Mucosa of stomach (tissue), 1 donor: ENCODE results near the gene TEX13D.
"Not testable (repeated sequence)": the region's sequence is repeated elsewhere in the genome, so short reads cannot be mapped to it uniquely, and the experiment has no call there.

Experiments
- H3K27me3 ChIP-seq: one replicate; pipeline ENCODE4 v1.7.0; 2013; ENCODE audit warnings: mild to moderate bottlenecking, low read length; ENCODE audit not compliant: control insufficient read depth, insufficient read depth
- H3K36me3 ChIP-seq: one replicate; pipeline ENCODE4 v1.7.0; 2013; ENCODE audit warnings: low read length; ENCODE audit not compliant: control insufficient read depth, insufficient read depth
- H3K4me1 ChIP-seq: one replicate; pipeline ENCODE4 v1.7.0; 2013; ENCODE audit warnings: mild to moderate bottlenecking, low read length; ENCODE audit not compliant: control insufficient read depth, insufficient read depth
- H3K4me3 ChIP-seq: one replicate; pipeline ENCODE4 v1.7.0; 2013; ENCODE audit warnings: low read length
- H3K9ac ChIP-seq: one replicate; pipeline ENCODE4 v1.7.0; 2013; ENCODE audit warnings: mild to moderate bottlenecking, low read length, moderate library complexity
- H3K9me3 ChIP-seq: one replicate; pipeline ENCODE4 v1.7.0; 2013; ENCODE audit warnings: mild to moderate bottlenecking, low read length, moderate library complexity; ENCODE audit not compliant: control insufficient read depth
- donor health status: Pancreatic carcinoma.

TEX13D gene

GRCh38 chrX:124332481-124333424 is at the start of gene TEX13D:
Gene TEX13D (plus strand): TSS chrX:124332660. CDS start chrX:124332918, 258 bp downstream.
- H3K9ac ChIP-seq: no peak within 1 kb of the TSS
- H3K27me3 ChIP-seq: no peaks in the 10 kb centered on the region
- H3K36me3 ChIP-seq: no peaks in the 10 kb centered on the region
- no peaks in the 10 kb centered on the region for H3K9me3 ChIP-seq
- H3K4me3 ChIP-seq: no peak within 1 kb of the TSS
- no peaks in the 10 kb centered on the region for H3K4me1 ChIP-seq

- H3K27me3 ChIP-seq: no peaks in the 10 kb centered on the region
- H3K9ac ChIP-seq: no peak overlapping the region
- H3K4me1 ChIP-seq: no peaks in the 10 kb centered on the region
- no peaks in the 10 kb centered on the region for H3K36me3 ChIP-seq
- H3K9me3 ChIP-seq: no peaks in the 10 kb centered on the region
- H3K4me3 ChIP-seq: no peak overlapping the region
These were observed 43.0 kb upstream of the TEX13D start for GRCh38 chrX:124289443-124289842.

GRCh38 chrX:124293810-124294209 is 38.6 kb upstream of the TEX13D start:
- Histone ChIP-seq H3K4me1 (no peaks in the 10 kb centered on the region), H3K36me3 (no peaks in the 10 kb centered on the region), H3K27me3 (no peaks in the 10 kb centered on the region), H3K9ac (no peak overlapping the region), H3K4me3 (no peak overlapping the region), H3K9me3 (no peaks in the 10 kb centered on the region)

- not testable (repeated sequence) for H3K4me3 ChIP-seq, H3K4me1 ChIP-seq, H3K36me3 ChIP-seq, H3K27me3 ChIP-seq, H3K9ac ChIP-seq, H3K9me3 ChIP-seq
These were observed 33.1 kb upstream of the TEX13D start for GRCh38 chrX:124299323-124299722.

GRCh38 chrX:124300405-124300804 is 32.1 kb upstream of the TEX13D start:
- no peak overlapping the region for H3K9ac ChIP-seq
- H3K4me3 ChIP-seq: no peak overlapping the region
- no peaks in the 10 kb centered on the region for H3K36me3 ChIP-seq
- no peaks in the 10 kb centered on the region for H3K27me3 ChIP-seq
- H3K4me1 ChIP-seq: no peaks in the 10 kb centered on the region
- H3K9me3 ChIP-seq: no peaks in the 10 kb centered on the region

GRCh38 chrX:124307253-124307907 is 25.1 kb upstream of the TEX13D start:
- Histone ChIP-seq H3K9ac (no peak overlapping the region), H3K27me3 (no peaks in the 10 kb centered on the region), H3K4me1 (peaks cover 6% of the 10 kb centered on the region), H3K9me3 (no peaks in the 10 kb centered on the region), H3K4me3 (no peak overlapping the region), H3K36me3 (no peaks in the 10 kb centered on the region)

- H3K9me3 ChIP-seq: no peaks in the 10 kb centered on the region
- no peak overlapping the region for H3K4me3 ChIP-seq
- H3K27me3 ChIP-seq: no peaks in the 10 kb centered on the region
- H3K4me1 ChIP-seq: no peaks in the 10 kb centered on the region
- no peaks in the 10 kb centered on the region for H3K36me3 ChIP-seq
- no peak overlapping the region for H3K9ac ChIP-seq
These were observed 6.7 kb upstream of the TEX13D start for GRCh38 chrX:124325732-124326131.

- H3K27me3 ChIP-seq: no peaks in the 10 kb centered on the region
These were observed 3.7 kb upstream of the TEX13D start for GRCh38 chrX:124328765-124329164.

GRCh38 chrX:124333862-124334261 is 1.4 kb downstream of the TEX13D start:
- Histone ChIP-seq H3K27me3 (no peaks in the 10 kb centered on the region), H3K4me3 (no peak overlapping the region), H3K4me1 (no peaks in the 10 kb centered on the region), H3K9me3 (no peaks in the 10 kb centered on the region), H3K36me3 (no peaks in the 10 kb centered on the region), H3K9ac (no peak overlapping the region)

More at GRCh38 chrX:124328765-124329164, 3.7 kb upstream of the TEX13D start:
- no peak overlapping the region for H3K9ac ChIP-seq
- H3K36me3 ChIP-seq: no peaks in the 10 kb centered on the region
- H3K9me3 ChIP-seq: no peaks in the 10 kb centered on the region
- no peaks in the 10 kb centered on the region for H3K4me1 ChIP-seq
- H3K4me3 ChIP-seq: no peak overlapping the region

GRCh38 chrX:124334555-124334954 is 2.1 kb downstream of the TEX13D start:
- H3K9me3 ChIP-seq: not testable (repeated sequence)

GRCh38 chrX:124335598-124335997 is 3.1 kb downstream of the TEX13D start:
- H3K36me3 ChIP-seq: no peaks in the 10 kb centered on the region
- H3K4me1 ChIP-seq: no peaks in the 10 kb centered on the region
- no peaks in the 10 kb centered on the region for H3K9me3 ChIP-seq
- no peaks in the 10 kb centered on the region for H3K27me3 ChIP-seq
- no peak overlapping the region for H3K9ac ChIP-seq
- no peak overlapping the region for H3K4me3 ChIP-seq

More at GRCh38 chrX:124334555-124334954, 2.1 kb downstream of the TEX13D start:
- H3K27me3 ChIP-seq, H3K4me1 ChIP-seq, H3K4me3 ChIP-seq, H3K36me3 ChIP-seq, H3K9ac ChIP-seq: not testable (repeated sequence)

- Histone ChIP-seq H3K36me3 (no peaks in the 10 kb centered on the region), H3K27me3 (no peaks in the 10 kb centered on the region), H3K4me1 (no peaks in the 10 kb centered on the region), H3K4me3 (no peak overlapping the region), H3K9me3 (no peaks in the 10 kb centered on the region), H3K9ac (no peak overlapping the region)
These were observed 5.5 kb downstream of the TEX13D start for GRCh38 chrX:124337916-124338315.
